ENCODE measurements around the gene DEFB110.

The DEFB110 gene

GRCh38 chr6:50021894-50022293, at the start of gene DEFB110:
Gene DEFB110 (minus strand): TSS chr6:50021994. CDS start chr6:50021935, 59 bp downstream.
- no peak for DNase-seq (ENCODE audit: low read depth, low spot score)

- DNase-seq (ENCODE audit: low read depth, low spot score) = no peak
Observed at GRCh38 chr6:50070101-50070500, 48.3 kb upstream of the DEFB110 start.

GRCh38 chr6:50062051-50062450, 40.3 kb upstream of the DEFB110 start:
- DNase-seq (ENCODE audit: low read depth, low spot score) = no peak

- DNase-seq (ENCODE audit: low read depth, low spot score) = no peak
Observed at GRCh38 chr6:50056242-50056641, 34.4 kb upstream of the DEFB110 start.

GRCh38 chr6:50049829-50050228, 28.0 kb upstream of the DEFB110 start, which contains the start of gene DEFB112:
Gene DEFB112 (minus strand): TSS chr6:50049929. CDS start chr6:50049869, 60 bp downstream.
- DNase-seq (ENCODE audit: low read depth, low spot score) = no peak

GRCh38 chr6:50047026-50047425, 25.2 kb upstream of the DEFB110 start:
- DNase-seq (ENCODE audit: low read depth, low spot score) = no peak

GRCh38 chr6:50030777-50031562, 9.2 kb upstream of the DEFB110 start:
- DNase-seq (ENCODE audit: low read depth, low spot score) = peak; percentile 81

- DNase-seq (ENCODE audit: low read depth, low spot score) = no peak
Observed at GRCh38 chr6:50030350-50030749, 8.6 kb upstream of the DEFB110 start.

GRCh38 chr6:50025258-50025657, 3.5 kb upstream of the DEFB110 start:
- DNase-seq (ENCODE audit: low read depth, low spot score) = no peak

GRCh38 chr6:50007819-50008218, 14.0 kb downstream of the DEFB110 start:
- no peak for DNase-seq (ENCODE audit: low read depth, low spot score)

- no peak for DNase-seq (ENCODE audit: low read depth, low spot score)
Observed at GRCh38 chr6:50003139-50003538, 18.7 kb downstream of the DEFB110 start.

- no peak for DNase-seq (ENCODE audit: low read depth, low spot score)
Observed at GRCh38 chr6:49995278-49995677, 26.5 kb downstream of the DEFB110 start.

GRCh38 chr6:49988900-49989299, 32.9 kb downstream of the DEFB110 start:
- no peak for DNase-seq (ENCODE audit: low read depth, low spot score)

GRCh38 chr6:49987749-49988148, 34.0 kb downstream of the DEFB110 start:
- no peak for DNase-seq (ENCODE audit: low read depth, low spot score)

- no peak for DNase-seq (ENCODE audit: low read depth, low spot score)
Observed at GRCh38 chr6:49986551-49986950, 35.2 kb downstream of the DEFB110 start.

GRCh38 chr6:49982046-49982445, 39.7 kb downstream of the DEFB110 start:
- no peak for DNase-seq (ENCODE audit: low read depth, low spot score)

GRCh38 chr6:49980898-49981297, 40.9 kb downstream of the DEFB110 start:
- DNase-seq (ENCODE audit: low read depth, low spot score) = no peak

- no peak for DNase-seq (ENCODE audit: low read depth, low spot score)
Observed at GRCh38 chr6:49979584-49979983, 42.2 kb downstream of the DEFB110 start.

- no peak for DNase-seq (ENCODE audit: low read depth, low spot score)
Observed at GRCh38 chr6:49978332-49979226, 43.2 kb downstream of the DEFB110 start.

GRCh38 chr6:49969605-49970004, 52.2 kb downstream of the DEFB110 start, which contains the start of gene DEFB113:
Gene DEFB113 (minus strand): TSS chr6:49969625. CDS start chr6:49969625, 0 bp downstream.
- DNase-seq (ENCODE audit: low read depth, low spot score) = no peak
